Large intestine (tissue), 12 donors: ENCODE results near the gene GATA6. TPM values are rescaled to one million over a fixed set of nuclear protein-coding genes. Genes with fewer than 3 reads are reported as not detected.

Experiments
- DNase-seq, 2 donors: peaks; one replicate each; pipeline versions ENCODE4 v3.0.0 to v3.0.0-alpha.2; 2013
- H3K27ac ChIP-seq: one replicate; pipeline ENCODE4 v1.5.1; 2013; ENCODE audit warnings: low read length
- H3K27me3 ChIP-seq: 2 replicates; pipeline ENCODE4 v1.6.1; 2013; ENCODE audit warnings: low read length; ENCODE audit not compliant: control insufficient read depth, insufficient read depth
- H3K36me3 ChIP-seq: 2 replicates; pipeline ENCODE4 v1.6.1; 2013; ENCODE audit warnings: low read length; ENCODE audit not compliant: control insufficient read depth, insufficient read depth
- H3K4me1 ChIP-seq: one replicate; pipeline ENCODE4 v1.6.1; 2013; ENCODE audit warnings: low read length; ENCODE audit not compliant: control insufficient read depth, insufficient read depth
- H3K4me3 ChIP-seq: one replicate; pipeline ENCODE4 v1.5.1; 2013; ENCODE audit warnings: low read length
- H3K9me3 ChIP-seq: one replicate; pipeline ENCODE4 v1.6.1; 2013; ENCODE audit warnings: mild to moderate bottlenecking, low read depth, low read length, moderate library complexity; ENCODE audit not compliant: control insufficient read depth
- WGBS: methylation state at CpG from one replicate; pipeline ENCODE4 v1.1.5; 2013; ENCODE audit warnings: low lambda C conversion rate; ENCODE audit not compliant: insufficient coverage; 5-methylcytosine and 5-hydroxymethylcytosine counted together
- long read RNA-seq, 11 donors: transcript quantifications; one replicate each; lab custom pipeline, GENCODE V29; 2026
- polyA plus RNA-seq: library from polyadenylated mRNA; unstranded; fragments of 120-200 nt; gene quantifications from one replicate; pipeline ENCODE4 v1.2.1, GENCODE V29; 2013

Gene GATA6
- 85.1 TPM for polyA plus RNA-seq
- long read RNA-seq, donor 1, transcript GATA6-201 (7 exons, 3,770 nt): major isoform, 20 of 75 reads
- long read RNA-seq, donor 1, partial matches to known transcripts: 53 of 75 reads
- long read RNA-seq, donor 1, other reads (novel, unspliced or antisense): 0 of 75 reads
- long read RNA-seq, donor 2, transcript GATA6-201 (7 exons, 3,770 nt): major isoform, 25 of 74 reads
- long read RNA-seq, donor 2, partial matches to known transcripts: 46 of 74 reads
- long read RNA-seq, donor 2, other reads (novel, unspliced or antisense): 0 of 74 reads
- long read RNA-seq, donor 3: 0 reads
- long read RNA-seq, donor 4, partial matches to known transcripts: 0 of 2 reads
- long read RNA-seq, donor 4, other reads (novel, unspliced or antisense): 0 of 2 reads
- long read RNA-seq, donor 5, transcript GATA6-201 (7 exons, 3,770 nt): major isoform, 13 of 34 reads
- long read RNA-seq, donor 5, partial matches to known transcripts: 20 of 34 reads
- long read RNA-seq, donor 5, other reads (novel, unspliced or antisense): 0 of 34 reads
- long read RNA-seq, donor 6, transcript GATA6-201 (7 exons, 3,770 nt): major isoform, 24 of 79 reads
- long read RNA-seq, donor 6, transcript GATA6-202 (6 exons, 2,057 nt): minor isoform, 6 of 79 reads
- long read RNA-seq, donor 6, partial matches to known transcripts: 44 of 79 reads
- long read RNA-seq, donor 6, other reads (novel, unspliced or antisense): 5 of 79 reads
- long read RNA-seq, donor 7, transcript GATA6-201 (7 exons, 3,770 nt): major isoform, 8 of 11 reads
- long read RNA-seq, donor 7, partial matches to known transcripts: 0 of 11 reads
- long read RNA-seq, donor 7, other reads (novel, unspliced or antisense): 0 of 11 reads
- long read RNA-seq, donor 8, transcript GATA6-201 (7 exons, 3,770 nt): major isoform, 38 of 94 reads
- long read RNA-seq, donor 8, partial matches to known transcripts: 51 of 94 reads
- long read RNA-seq, donor 8, other reads (novel, unspliced or antisense): 5 of 94 reads
- long read RNA-seq, donor 9, transcript GATA6-202 (6 exons, 2,057 nt): minor isoform, 5 of 64 reads
- long read RNA-seq, donor 9, transcript GATA6-201 (7 exons, 3,770 nt): major isoform, 28 of 64 reads
- long read RNA-seq, donor 9, partial matches to known transcripts: 31 of 64 reads
- long read RNA-seq, donor 9, other reads (novel, unspliced or antisense): 0 of 64 reads
- long read RNA-seq, donor 10, transcript GATA6-201 (7 exons, 3,770 nt): major isoform, 33 of 62 reads
- long read RNA-seq, donor 10, partial matches to known transcripts: 20 of 62 reads
- long read RNA-seq, donor 10, other reads (novel, unspliced or antisense): 5 of 62 reads
- long read RNA-seq, donor 11, transcript GATA6-202 (6 exons, 2,057 nt): minor isoform, 5 of 45 reads
- long read RNA-seq, donor 11, transcript GATA6-201 (7 exons, 3,770 nt): major isoform, 26 of 45 reads
- long read RNA-seq, donor 11, partial matches to known transcripts: 14 of 45 reads
- long read RNA-seq, donor 11, other reads (novel, unspliced or antisense): 0 of 45 reads

DNA sequence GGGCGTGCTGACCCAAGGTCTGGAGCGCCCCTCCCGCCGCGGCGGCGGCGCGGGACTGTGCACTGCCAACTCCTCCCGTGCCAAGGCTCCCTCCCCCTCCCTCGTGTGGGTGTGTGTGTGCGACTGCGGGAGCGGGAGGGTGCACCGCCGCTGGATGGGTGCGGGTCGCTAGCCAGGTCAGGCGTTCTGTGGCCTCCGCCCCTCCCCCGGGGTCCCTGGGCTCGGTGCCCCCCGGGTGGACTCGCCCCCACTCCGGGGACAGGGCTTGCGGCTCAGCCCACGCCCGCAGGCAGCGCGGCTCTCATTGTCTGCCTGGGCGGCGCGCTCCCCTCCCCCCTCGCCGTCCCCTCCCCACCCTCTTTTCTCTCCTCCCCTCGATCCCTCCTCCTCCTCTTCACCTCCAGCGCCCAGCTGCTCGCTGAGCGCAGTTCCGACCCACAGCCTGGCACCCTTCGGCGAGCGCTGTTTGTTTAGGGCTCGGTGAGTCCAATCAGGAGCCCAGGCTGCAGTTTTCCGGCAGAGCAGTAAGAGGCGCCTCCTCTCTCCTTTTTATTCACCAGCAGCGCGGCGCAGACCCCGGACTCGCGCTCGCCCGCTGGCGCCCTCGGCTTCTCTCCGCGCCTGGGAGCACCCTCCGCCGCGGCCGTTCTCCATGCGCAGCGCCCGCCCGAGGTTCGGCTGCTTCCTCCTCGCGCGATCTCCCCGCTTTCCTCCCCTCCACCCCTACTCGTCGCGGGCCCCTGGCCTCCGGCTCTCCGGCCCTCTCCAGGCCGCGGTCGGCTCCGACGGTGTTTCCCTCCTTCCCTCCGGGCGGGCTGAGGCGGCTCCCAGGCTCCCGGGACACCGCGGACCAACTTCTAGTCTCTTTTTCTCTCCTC lies at the start of gene GATA6:
Gene GATA6, plus strand, starts transcription at position 579 of the 878 bp plus-strand sequence. CDS start 1,556 bp downstream, outside the sequence.
- H3K4me3 ChIP-seq: peak within 1 kb of the TSS; percentile 97
- H3K4me1 ChIP-seq: no peaks in the 10 kb centered on the region
- H3K9me3 ChIP-seq: peaks cover 3% of the 10 kb centered on the region
- DNase-seq: peak; percentile 96 to 97
- WGBS: no CpG with 5 or more reads among the region's 87 CpGs
- peaks cover 78% of the 10 kb centered on the region for H3K27me3 ChIP-seq
- H3K36me3 ChIP-seq: peaks cover 23% of the 10 kb centered on the region
- H3K27ac ChIP-seq: peak within 1 kb of the TSS; percentile 95

GRCh38 chr18:22124970-22125369 lies 44.4 kb upstream of the GATA6 start:
- no peaks in the 10 kb centered on the region for H3K27me3 ChIP-seq
- WGBS: no CpG with 5 or more reads among the region's 1 CpG
- H3K27ac ChIP-seq: no peak overlapping the region
- no peaks in the 10 kb centered on the region for H3K9me3 ChIP-seq
- H3K4me1 ChIP-seq: no peaks in the 10 kb centered on the region
- no peaks in the 10 kb centered on the region for H3K36me3 ChIP-seq
- DNase-seq: no peak
- H3K4me3 ChIP-seq: no peak overlapping the region

DNA sequence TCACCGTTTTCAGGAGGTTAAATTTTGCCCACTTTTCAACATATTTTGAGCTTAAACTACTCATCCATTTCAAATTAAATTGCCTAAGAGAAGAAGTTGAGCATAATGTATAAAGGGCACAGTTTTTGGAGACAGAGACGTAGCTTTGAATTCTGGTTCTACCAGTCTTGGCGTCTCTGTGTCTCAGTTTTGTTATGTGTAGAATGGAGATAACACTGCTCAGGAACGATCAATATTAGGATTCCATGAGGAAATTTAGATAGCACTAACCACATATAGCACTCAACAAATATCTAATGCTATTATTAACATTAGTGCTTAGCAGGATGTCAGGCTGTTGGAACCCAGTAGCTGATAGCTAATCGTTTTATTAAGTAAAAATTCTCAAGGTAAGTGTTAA lies 40.4 kb upstream of the GATA6 start:
- 69% methylated on average over 2 of the region's 5 CpGs for WGBS
- DNase-seq: peak in 1 of 2 donors; percentile 7

DNA sequence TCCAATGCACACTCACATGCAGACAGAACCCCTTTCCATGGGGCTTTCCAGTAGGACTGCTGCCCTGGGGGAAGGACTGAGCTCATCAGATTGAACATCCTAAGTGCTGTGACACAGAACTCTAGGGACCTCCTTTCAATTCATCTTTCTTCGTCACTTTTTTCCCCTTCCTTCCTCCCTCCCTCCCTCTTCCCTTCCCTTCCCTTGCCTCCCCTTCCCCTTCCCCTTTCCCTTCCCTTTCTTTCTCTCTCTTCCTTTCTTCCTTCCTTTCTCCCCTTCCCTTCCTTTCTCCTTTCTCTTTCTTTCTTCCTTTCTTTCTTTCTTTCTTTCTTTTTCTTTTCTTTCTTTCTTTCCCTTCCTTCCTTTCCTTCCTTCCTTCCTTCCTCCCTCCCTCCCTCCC lies 39.6 kb upstream of the GATA6 start:
- H3K36me3 ChIP-seq: no peaks in the 10 kb centered on the region
- H3K9me3 ChIP-seq: no peaks in the 10 kb centered on the region
- no peak overlapping the region for H3K4me3 ChIP-seq
- WGBS: 91% methylated on average over 1 of the region's 1 CpG
- H3K27ac ChIP-seq: no peak overlapping the region
- DNase-seq: no peak
- peaks cover 3% of the 10 kb centered on the region for H3K4me1 ChIP-seq
- no peaks in the 10 kb centered on the region for H3K27me3 ChIP-seq

More for the DNA sequence above, 40.4 kb upstream of the GATA6 start:
- Histone ChIP-seq H3K9me3 (no peaks in the 10 kb centered on the region), H3K4me3 (no peak overlapping the region), H3K36me3 (no peaks in the 10 kb centered on the region), H3K27ac (no peak overlapping the region), H3K4me1 (peaks cover 3% of the 10 kb centered on the region), H3K27me3 (no peaks in the 10 kb centered on the region)

DNA sequence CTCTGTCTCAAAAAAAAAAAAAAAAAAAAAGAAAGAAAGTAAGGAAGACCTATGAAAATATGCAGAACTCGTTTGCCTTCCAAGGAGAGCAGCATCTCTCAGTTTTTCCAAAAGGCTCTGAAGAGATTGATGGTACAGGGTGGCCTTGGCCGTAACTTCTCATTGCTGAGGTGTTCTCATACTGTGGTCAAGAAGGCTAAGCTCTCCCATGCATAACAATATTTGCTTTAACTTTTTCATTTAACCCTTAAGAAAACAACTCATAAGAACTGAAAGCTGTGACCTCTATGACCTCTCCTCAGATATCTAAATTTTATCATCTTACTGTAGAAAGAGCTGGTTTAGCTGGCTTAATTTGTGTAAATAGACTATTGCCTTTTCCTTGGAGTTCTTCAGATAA lies 37.1 kb upstream of the GATA6 start:
- H3K27me3 ChIP-seq: no peaks in the 10 kb centered on the region
- no peaks in the 10 kb centered on the region for H3K36me3 ChIP-seq
- no CpG with 5 or more reads among the region's 2 CpGs for WGBS
- no peak overlapping the region for H3K27ac ChIP-seq
- H3K4me1 ChIP-seq: peaks cover 3% of the 10 kb centered on the region
- H3K4me3 ChIP-seq: no peak overlapping the region
- H3K9me3 ChIP-seq: no peaks in the 10 kb centered on the region
- no peak for DNase-seq

GRCh38 chr18:22132763-22133162 lies 36.6 kb upstream of the GATA6 start:
- Histone ChIP-seq H3K4me1 (peaks cover 3% of the 10 kb centered on the region), H3K27ac (no peak overlapping the region)
- DNase-seq: no peak

DNA sequence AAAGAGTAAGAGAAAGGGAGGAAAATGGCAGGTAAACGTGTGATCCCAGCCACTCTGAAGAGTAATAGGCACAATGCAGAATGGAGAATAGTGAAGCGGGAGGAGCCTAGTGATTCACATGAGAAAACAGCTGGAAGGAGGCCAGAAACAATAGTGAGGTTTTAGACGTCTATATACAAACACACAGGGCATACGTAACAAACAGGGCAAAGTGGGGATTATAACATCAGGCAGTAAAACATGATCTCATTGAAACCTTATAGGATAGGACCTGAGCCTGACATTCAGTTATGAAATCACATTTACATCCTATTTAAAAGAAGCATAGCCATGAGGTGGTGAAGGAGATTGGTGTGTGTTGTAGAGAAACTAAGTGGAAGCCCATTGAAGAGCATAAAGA lies 33.0 kb upstream of the GATA6 start:
- WGBS: 80% methylated on average over 1 of the region's 4 CpGs
- Histone ChIP-seq H3K36me3 (no peaks in the 10 kb centered on the region), H3K4me3 (no peak overlapping the region), H3K9me3 (no peaks in the 10 kb centered on the region), H3K4me1 (no peaks in the 10 kb centered on the region), H3K27me3 (no peaks in the 10 kb centered on the region), H3K27ac (no peak overlapping the region)
- DNase-seq: peak in 1 of 2 donors; percentile 23

More at GRCh38 chr18:22132763-22133162, 36.6 kb upstream of the GATA6 start:
- H3K36me3 ChIP-seq: no peaks in the 10 kb centered on the region
- H3K27me3 ChIP-seq: no peaks in the 10 kb centered on the region
- no peaks in the 10 kb centered on the region for H3K9me3 ChIP-seq
- no peak overlapping the region for H3K4me3 ChIP-seq
- no CpG with 5 or more reads among the region's 2 CpGs for WGBS

- DNase-seq: no peak
- Histone ChIP-seq H3K9me3 (no peaks in the 10 kb centered on the region), H3K4me1 (no peaks in the 10 kb centered on the region), H3K4me3 (no peak overlapping the region), H3K27ac (no peak overlapping the region), H3K36me3 (no peaks in the 10 kb centered on the region), H3K27me3 (no peaks in the 10 kb centered on the region)
- WGBS: no CpG with 5 or more reads among the region's 4 CpGs
Observed at GRCh38 chr18:22141211-22141610, 28.2 kb upstream of the GATA6 start.
